MCF 10A (cell line): ENCODE results near the gene GABPB2. TPM values are rescaled to one million over a fixed set of nuclear protein-coding genes. Genes with fewer than 3 reads are reported as not detected.
A peak's percentile ranks its signal among the peaks of the same experiment; 100 is the strongest.

Source experiments
- BruUV-seq: library from RNA; stranded (reverse); fragments of 400-500 nt; replicated peaks from 2 replicates; lab custom pipeline; 2021; lab: Mats Ljungman, UMichigan
- CTCF ChIA-PET: fragments of 300-600 bp; sonication (Branson Sonifier 250); formaldehyde crosslinking; extraction: SDS; loops from one replicate; lab custom pipeline; 2021; ENCODE audit warnings: antibody characterized with exemption, inconsistent platforms; lab: Yijun Ruan, JAX
- POLR2A ChIA-PET: fragments of 300-600, 350-650 bp; sonication (Branson Sonifier 250); formaldehyde crosslinking; extraction: SDS; loops from one replicate; lab custom pipeline; 2020; ENCODE audit warnings: antibody characterized with exemption, inconsistent platforms; lab: Yijun Ruan, JAX
- DNase-seq: peaks from one replicate; pipeline ENCODE4 v3.0.0-alpha.2; 2018; ENCODE audit not compliant: unreplicated experiment
- H3K27ac Mint-ChIP-seq: one replicate; pipeline ENCODE4 v1.8.0; 2022; ENCODE audit warnings: mild to moderate bottlenecking, low read depth, mixed read lengths; ENCODE audit not compliant: unreplicated experiment
- H3K27me3 Mint-ChIP-seq: one replicate; pipeline ENCODE4 v1.8.0; 2022; ENCODE audit warnings: mixed read lengths; ENCODE audit not compliant: insufficient read depth, unreplicated experiment
- H3K36me3 Mint-ChIP-seq: one replicate; pipeline ENCODE4 v1.8.0; 2022; ENCODE audit warnings: mild to moderate bottlenecking, moderate library complexity, mixed read lengths; ENCODE audit not compliant: insufficient read depth, unreplicated experiment
- H3K4me1 Mint-ChIP-seq: one replicate; pipeline ENCODE4 v1.8.0; 2022; ENCODE audit warnings: mixed read lengths; ENCODE audit not compliant: insufficient read depth, unreplicated experiment
- H3K4me3 Mint-ChIP-seq: one replicate; pipeline ENCODE4 v1.8.0; 2022; ENCODE audit warnings: mild to moderate bottlenecking, moderate library complexity, mixed read lengths; ENCODE audit not compliant: unreplicated experiment
- H3K9me3 Mint-ChIP-seq: one replicate; pipeline ENCODE4 v1.8.0; 2022; ENCODE audit warnings: mixed read lengths; ENCODE audit not compliant: unreplicated experiment
- CTCF ChIP-seq: fragments of 200-600 bp; IDR thresholded peaks from one replicate; pipeline ENCODE4 v1.8.0; 2022; ENCODE audit warnings: antibody characterized with exemption, mild to moderate bottlenecking; ENCODE audit not compliant: unreplicated experiment
- intact Hi-C: fragments of 100-400 bp; cut with micrococcal nuclease; formaldehyde crosslinking; loops from 2 replicates; pipeline ENCODE4 v1.14.1; 2022
- total RNA-seq: library from RNA; stranded (reverse); gene quantifications from 2 replicates; pipeline ENCODE4 v1.2.3, GENCODE V29; 2022

GABPB2 gene
- total RNA-seq, 1 experiment from 2014 or later = 20.2 TPM

GRCh38 chr1:151060007-151060656 is 10.4 kb upstream of the GABPB2 start, which contains the start of gene MLLT11:
TSS of gene MLLT11 (plus strand) at chr1:151060397. CDS start at chr1:151067225, 6,828 bp downstream.
- ChIA-PET CTCF (interaction anchor here (0.5 to 3.0 kb wide), 15 partner anchors 10 to 1112 kb away, joined by 3 to 18 read pairs (median 3); partner anchors contain the start of genes CTSK, GABPB2 and MINDY1), POLR2A (interaction anchor here (0.6 to 9.4 kb wide), 13 partner anchors 11 to 739 kb away, joined by 3 to 90 read pairs (median 5); partner anchors contain the start of genes BNIPL, C1orf56, GABPB2 and MINDY1)
- H3K27me3 Mint-ChIP-seq = no peaks in the 10 kb centered on the region
- TF ChIP-seq CTCF = no peak
- intact Hi-C loops = loop anchor here (5.0 kb wide), 1 partner anchor 498 kb away; no protein-coding TSS in a partner anchor
- H3K9me3 Mint-ChIP-seq = no peaks in the 10 kb centered on the region
- peak within 1 kb of the TSS; percentile 92 for H3K27ac Mint-ChIP-seq
- TSS peak; percentile 19 for BruUV-seq
- H3K4me1 Mint-ChIP-seq = peaks cover 57% of the 10 kb centered on the region
- peaks cover 25% of the 10 kb centered on the region for H3K36me3 Mint-ChIP-seq
- H3K4me3 Mint-ChIP-seq = peak within 1 kb of the TSS; percentile 82
- peak; percentile 61 for DNase-seq

GRCh38 chr1:151060657-151061421 is 9.7 kb upstream of the GABPB2 start:
- peaks cover 18% of the 10 kb centered on the region for H3K36me3 Mint-ChIP-seq
- DNase-seq = no peak
- H3K27ac Mint-ChIP-seq = no peak overlapping the region
- no peak for TF ChIP-seq CTCF
- peaks cover 50% of the 10 kb centered on the region for H3K4me1 Mint-ChIP-seq
- ChIA-PET POLR2A (interaction anchor here (0.6 to 9.4 kb wide), 9 partner anchors 11 to 479 kb away, joined by 3 to 90 read pairs (median 4); partner anchors contain the start of genes C1orf56, GABPB2, MINDY1 and PIP5K1A), CTCF (interaction anchor here (0.6 to 3.0 kb wide), 12 partner anchors 9 to 196 kb away, joined by 3 to 18 read pairs (median 4); partner anchors contain the start of genes GABPB2 and MINDY1)
- no peaks in the 10 kb centered on the region for H3K9me3 Mint-ChIP-seq
- intact Hi-C loops = loop anchor here (5.0 kb wide), 1 partner anchor 499 kb away; no protein-coding TSS in a partner anchor
- H3K4me3 Mint-ChIP-seq = peak overlapping the region; percentile 82
- BruUV-seq = no TSS peak
- no peaks in the 10 kb centered on the region for H3K27me3 Mint-ChIP-seq

GRCh38 chr1:151061704-151062103 is 8.9 kb upstream of the GABPB2 start:
- intact Hi-C loops = loop anchor here (5.0 kb wide), 1 partner anchor 499 kb away; no protein-coding TSS in a partner anchor
- H3K36me3 Mint-ChIP-seq = peaks cover 14% of the 10 kb centered on the region
- DNase-seq = no peak
- H3K4me1 Mint-ChIP-seq = peaks cover 41% of the 10 kb centered on the region
- no peak for TF ChIP-seq CTCF
- H3K27me3 Mint-ChIP-seq = no peaks in the 10 kb centered on the region
- no peak overlapping the region for H3K4me3 Mint-ChIP-seq
- ChIA-PET POLR2A (interaction anchor here (0.6 to 9.4 kb wide), 7 partner anchors 10 to 139 kb away, joined by 3 to 90 read pairs (median 6); partner anchors contain the start of genes C1orf56, GABPB2, MINDY1 and PIP5K1A), CTCF (interaction anchor here (0.6 to 2.1 kb wide), 6 partner anchors 10 to 81 kb away, joined by 3 to 12 read pairs (median 6); partner anchors contain the start of genes GABPB2 and MINDY1)
- no peaks in the 10 kb centered on the region for H3K9me3 Mint-ChIP-seq
- no TSS peak for BruUV-seq
- H3K27ac Mint-ChIP-seq = no peak overlapping the region
